GM21576 (cell line): ENCODE data around the gene ADM2.
"Not testable (repeated sequence)": the region's sequence is repeated elsewhere in the genome, so short reads cannot be mapped to it uniquely, and the experiment has no call there.

Source experiments
- ATAC-seq: cut with Tn5 transposase; IDR thresholded peaks from one replicate; pipeline ENCODE4 v1.9.1; 2021; ENCODE audit warnings: mild to moderate bottlenecking, moderate library complexity; ENCODE audit not compliant: unreplicated experiment

Gene ADM2

GRCh38 chr22:50533856-50534711, 52.7 kb downstream of the ADM2 start:
- ATAC-seq = not testable (repeated sequence)

- no peak for ATAC-seq
Observed at GRCh38 chr22:50535113-50535512, 53.8 kb downstream of the ADM2 start.
